Peyer's patch (tissue), 4 donors: ENCODE results near the gene KLHL4.

Experiments used
- CTCF ChIP-seq, 6 experiments: fragments of 450-650 bp in 4 of 6; fragments of 200-600 bp in 2 of 6; sonication (generic) in 1 of 6; IDR thresholded peaks; one replicate each; pipeline ENCODE4 v1.5.1; 2017 to 2019; ENCODE audit warnings: antibody characterized with exemption in 6 of 6, mild to moderate bottlenecking in 3 of 6, moderate library complexity in 1 of 6
- POLR2A ChIP-seq, 2 donors: fragments of 450-650 bp; IDR thresholded peaks; one replicate each; pipeline ENCODE4 v1.5.1; 2017; ENCODE audit warnings: antibody characterized with exemption in 2 of 2, mild to moderate bottlenecking in 2 of 2, moderate library complexity in 2 of 2

- TF ChIP-seq CTCF (IDR thresholded peaks at IDR 0.05) (no peak), POLR2A (IDR thresholded peaks at IDR 0.05) (no peak)
Measured at GRCh38 chrX:87636533-87636932, 118.9 kb downstream of the KLHL4 start.
